KMS-11 (cell line): Measurements from ENCODE around the gene NPM3.

Experiments used
- H2AFZ ChIP-seq: fragments of 200-600 bp; sonication (generic); 2 replicates; pipeline ENCODE4 v1.6.1; 2016; ENCODE audit warnings: antibody characterized with exemption, mixed run types, low read depth
- H3K27ac ChIP-seq: fragments of 200-600 bp; sonication (generic); 2 replicates; pipeline ENCODE4 v1.6.1; 2016; ENCODE audit warnings: mild to moderate bottlenecking, mixed run types
- H3K27me3 ChIP-seq: fragments of 200-600 bp; sonication (generic); 2 replicates; pipeline ENCODE4 v1.6.1; 2017; ENCODE audit warnings: mild to moderate bottlenecking, low read depth, mixed run types, moderate library complexity; ENCODE audit not compliant: insufficient read depth
- H3K36me3 ChIP-seq: fragments of 200-600 bp; sonication (generic); 2 replicates; pipeline ENCODE4 v1.6.1; 2017; ENCODE audit warnings: mild to moderate bottlenecking, mixed run types; ENCODE audit not compliant: insufficient read depth
- H3K4me1 ChIP-seq: fragments of 200-600 bp; sonication (generic); 2 replicates; pipeline ENCODE4 v1.6.1; 2016; ENCODE audit warnings: mild to moderate bottlenecking, low read depth, mixed run types; ENCODE audit not compliant: poor library complexity, severe bottlenecking
- H3K4me2 ChIP-seq: fragments of 200-600 bp; sonication (generic); 2 replicates; pipeline ENCODE4 v1.7.0; 2016; ENCODE audit warnings: mild to moderate bottlenecking, mixed run types
- H3K4me3 ChIP-seq: fragments of 200-600 bp; sonication (generic); IDR thresholded peaks from 2 replicates; pipeline ENCODE4 v1.6.1; 2017; ENCODE audit warnings: low read depth, low read length, mixed read lengths; ENCODE audit not compliant: insufficient read depth
- H3K79me2 ChIP-seq: fragments of 200-600 bp; sonication (generic); 2 replicates; pipeline ENCODE4 v1.6.1; 2016; ENCODE audit warnings: low read depth, mixed run types; ENCODE audit not compliant: insufficient read depth
- H3K9ac ChIP-seq: fragments of 200-600 bp; sonication (generic); 2 replicates; pipeline ENCODE4 v1.6.1; 2016; ENCODE audit warnings: mild to moderate bottlenecking, mixed run types
- H4K20me1 ChIP-seq: fragments of 200-600 bp; sonication (generic); 2 replicates; pipeline ENCODE4 v1.6.1; 2016; ENCODE audit warnings: mild to moderate bottlenecking, mixed run types; ENCODE audit not compliant: insufficient read depth
- CTCF ChIP-seq: fragments of 200-600 bp; sonication (generic); conservative IDR thresholded peaks from 2 replicates; pipeline ENCODE4 v1.6.1; 2017; ENCODE audit warnings: low read depth, mild to moderate bottlenecking, antibody characterized with exemption, low read length, moderate library complexity, mixed read lengths

Gene NPM3

GRCh38 chr10:101762736-101763135 lies 20.5 kb downstream of the NPM3 start:
- Histone ChIP-seq H3K27ac (no peak overlapping the region), H2AFZ (no peak overlapping the region), H3K4me2 (no peak overlapping the region), H4K20me1 (no peaks in the 10 kb centered on the region), H3K9ac (no peak overlapping the region), H3K79me2 (no peaks in the 10 kb centered on the region), H3K36me3 (no peaks in the 10 kb centered on the region), H3K4me1 (no peaks in the 10 kb centered on the region), H3K4me3 (no peak overlapping the region), H3K27me3 (no peaks in the 10 kb centered on the region)
- TF ChIP-seq CTCF = no peak

- Histone ChIP-seq H2AFZ (no peak overlapping the region), H3K79me2 (no peaks in the 10 kb centered on the region), H3K36me3 (no peaks in the 10 kb centered on the region), H3K4me1 (no peaks in the 10 kb centered on the region), H3K27ac (no peak overlapping the region), H3K9ac (no peak overlapping the region), H3K4me3 (no peak overlapping the region), H3K4me2 (no peak overlapping the region), H3K27me3 (no peaks in the 10 kb centered on the region), H4K20me1 (no peaks in the 10 kb centered on the region)
- TF ChIP-seq CTCF = no peak
Observed at GRCh38 chr10:101761226-101761625, 22.0 kb downstream of the NPM3 start.

- Histone ChIP-seq H3K79me2 (no peaks in the 10 kb centered on the region), H4K20me1 (no peaks in the 10 kb centered on the region), H3K4me3 (no peak overlapping the region), H3K9ac (no peak overlapping the region), H3K27ac (no peak overlapping the region), H3K4me2 (no peak overlapping the region), H3K27me3 (no peaks in the 10 kb centered on the region), H3K4me1 (no peaks in the 10 kb centered on the region), H3K36me3 (no peaks in the 10 kb centered on the region), H2AFZ (no peak overlapping the region)
- TF ChIP-seq CTCF = no peak
Observed at GRCh38 chr10:101760510-101760909, 22.7 kb downstream of the NPM3 start.

GRCh38 chr10:101759309-101760247 lies 23.7 kb downstream of the NPM3 start:
- Histone ChIP-seq H3K4me2 (no peak overlapping the region), H2AFZ (no peak overlapping the region), H3K36me3 (no peaks in the 10 kb centered on the region), H3K27ac (no peak overlapping the region), H3K9ac (no peak overlapping the region), H4K20me1 (no peaks in the 10 kb centered on the region), H3K4me3 (no peak overlapping the region), H3K4me1 (no peaks in the 10 kb centered on the region), H3K79me2 (no peaks in the 10 kb centered on the region), H3K27me3 (no peaks in the 10 kb centered on the region)
- no peak for TF ChIP-seq CTCF
